ENCODE measurements around the gene NMB. TPM values are rescaled to one million over a fixed set of nuclear protein-coding genes. Genes with fewer than 3 reads are reported as not detected.

The NMB gene
- total and polyA plus RNA-seq, 2 of the 13 experiments (the other 11 are each of a cell fraction or from before 2014, with no cell fraction given): 10.4 to 25.4 TPM

DNA sequence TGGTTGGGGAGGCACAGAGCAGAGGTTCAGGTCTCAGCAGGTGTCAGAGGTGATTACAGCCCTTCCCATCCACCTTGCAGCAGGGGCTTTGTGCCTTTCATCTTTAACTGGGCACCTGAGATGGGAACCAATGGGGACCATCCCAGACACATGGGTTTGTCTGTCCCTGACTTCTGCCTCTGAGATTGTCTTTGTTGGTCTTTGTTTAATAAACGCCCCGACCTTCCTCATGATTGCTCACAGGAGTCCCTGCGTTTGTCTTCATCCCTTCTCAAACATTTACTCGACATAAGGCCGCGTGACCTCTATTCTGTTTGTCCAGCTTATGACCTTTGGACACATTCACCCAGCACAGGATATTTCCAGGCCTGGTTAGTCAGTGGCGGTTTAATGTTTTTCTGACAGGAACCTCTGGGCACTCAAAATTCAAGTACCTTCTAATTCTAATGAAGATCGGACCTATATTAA, 51.3 kb downstream of the NMB start (continued):
- TF ChIP-seq ZNF772 (CRISPR knock-in tag; IDR thresholded peaks at IDR 0.05) (no peak), KLF13 (CRISPR knock-in tag; IDR thresholded peaks at IDR 0.05) (no peak), DMAP1 (CRISPR knock-in tag; IDR thresholded peaks at IDR 0.05) (peak; percentile 64; the same call in 1 of the 2 replicates), RBM39 (IDR thresholded peaks at IDR 0.05; ENCODE audit: low read depth, low read length, poor library complexity, severe bottlenecking) (no peak), ZNF331 (CRISPR knock-in tag; IDR thresholded peaks at IDR 0.05) (peak; percentile 66; the same call in 1 of the 2 replicates), NCOA2 (CRISPR knock-in tag; IDR thresholded peaks at IDR 0.05) (peak; percentile 91), RXRA (CRISPR knock-in tag; IDR thresholded peaks at IDR 0.05) (peak; percentile 71; the same call in 1 of the 2 replicates), ZNF75D (CRISPR knock-in tag; IDR thresholded peaks at IDR 0.05; ENCODE audit: borderline replicate concordance) (no peak), MIXL1 (CRISPR knock-in tag; IDR thresholded peaks at IDR 0.05) (peak; percentile 77), ZEB1 (IDR thresholded peaks at IDR 0.05; ENCODE audit: insufficient replicate concordance, low read depth) (peak; percentile 99), TEAD2 (CRISPR knock-in tag; IDR thresholded peaks at IDR 0.05) (no peak), HMG20B (CRISPR knock-in tag; conservative IDR thresholded peaks at IDR 0.05) (peak; percentile 74), HIVEP1 (CRISPR knock-in tag; IDR thresholded peaks at IDR 0.05) (no peak)
- TF ChIP-seq, protein P1, sequence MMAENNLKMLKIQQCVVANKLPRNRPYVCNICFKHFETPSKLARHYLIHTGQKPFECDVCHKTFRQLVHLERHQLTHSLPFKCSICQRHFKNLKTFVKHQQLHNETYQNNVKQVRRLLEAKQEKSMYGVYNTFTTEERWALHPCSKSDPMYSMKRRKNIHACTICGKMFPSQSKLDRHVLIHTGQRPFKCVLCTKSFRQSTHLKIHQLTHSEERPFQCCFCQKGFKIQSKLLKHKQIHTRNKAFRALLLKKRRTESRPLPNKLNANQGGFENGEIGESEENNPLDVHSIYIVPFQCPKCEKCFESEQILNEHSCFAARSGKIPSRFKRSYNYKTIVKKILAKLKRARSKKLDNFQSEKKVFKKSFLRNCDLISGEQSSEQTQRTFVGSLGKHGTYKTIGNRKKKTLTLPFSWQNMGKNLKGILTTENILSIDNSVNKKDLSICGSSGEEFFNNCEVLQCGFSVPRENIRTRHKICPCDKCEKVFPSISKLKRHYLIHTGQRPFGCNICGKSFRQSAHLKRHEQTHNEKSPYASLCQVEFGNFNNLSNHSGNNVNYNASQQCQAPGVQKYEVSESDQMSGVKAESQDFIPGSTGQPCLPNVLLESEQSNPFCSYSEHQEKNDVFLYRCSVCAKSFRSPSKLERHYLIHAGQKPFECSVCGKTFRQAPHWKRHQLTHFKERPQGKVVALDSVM (CRISPR knock-in tag; IDR thresholded peaks at IDR 0.05): peak; percentile 89
- TF ChIP-seq, protein P2, sequence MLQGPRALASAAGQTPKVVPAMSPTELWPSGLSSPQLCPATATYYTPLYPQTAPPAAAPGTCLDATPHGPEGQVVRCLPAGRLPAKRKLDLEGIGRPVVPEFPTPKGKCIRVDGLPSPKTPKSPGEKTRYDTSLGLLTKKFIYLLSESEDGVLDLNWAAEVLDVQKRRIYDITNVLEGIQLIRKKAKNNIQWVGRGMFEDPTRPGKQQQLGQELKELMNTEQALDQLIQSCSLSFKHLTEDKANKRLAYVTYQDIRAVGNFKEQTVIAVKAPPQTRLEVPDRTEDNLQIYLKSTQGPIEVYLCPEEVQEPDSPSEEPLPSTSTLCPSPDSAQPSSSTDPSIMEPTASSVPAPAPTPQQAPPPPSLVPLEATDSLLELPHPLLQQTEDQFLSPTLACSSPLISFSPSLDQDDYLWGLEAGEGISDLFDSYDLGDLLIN (CRISPR knock-in tag; IDR thresholded peaks at IDR 0.05; ENCODE audit: borderline replicate concordance): no peak
- TF ChIP-seq, protein P3, sequence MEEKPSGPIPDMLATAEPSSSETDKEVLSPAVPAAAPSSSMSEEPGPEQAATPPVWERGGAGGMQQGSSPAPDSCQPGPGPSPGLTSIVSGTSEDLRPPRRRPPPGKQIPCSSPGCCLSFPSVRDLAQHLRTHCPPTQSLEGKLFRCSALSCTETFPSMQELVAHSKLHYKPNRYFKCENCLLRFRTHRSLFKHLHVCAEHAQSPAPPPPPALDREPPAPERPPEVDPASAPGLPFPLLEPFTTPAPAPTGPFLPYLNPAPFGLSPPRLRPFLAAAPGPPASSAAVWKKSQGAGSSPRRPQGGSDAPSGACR (CRISPR knock-in tag; IDR thresholded peaks at IDR 0.05): peak; percentile 73
- TF ChIP-seq, protein P4, sequence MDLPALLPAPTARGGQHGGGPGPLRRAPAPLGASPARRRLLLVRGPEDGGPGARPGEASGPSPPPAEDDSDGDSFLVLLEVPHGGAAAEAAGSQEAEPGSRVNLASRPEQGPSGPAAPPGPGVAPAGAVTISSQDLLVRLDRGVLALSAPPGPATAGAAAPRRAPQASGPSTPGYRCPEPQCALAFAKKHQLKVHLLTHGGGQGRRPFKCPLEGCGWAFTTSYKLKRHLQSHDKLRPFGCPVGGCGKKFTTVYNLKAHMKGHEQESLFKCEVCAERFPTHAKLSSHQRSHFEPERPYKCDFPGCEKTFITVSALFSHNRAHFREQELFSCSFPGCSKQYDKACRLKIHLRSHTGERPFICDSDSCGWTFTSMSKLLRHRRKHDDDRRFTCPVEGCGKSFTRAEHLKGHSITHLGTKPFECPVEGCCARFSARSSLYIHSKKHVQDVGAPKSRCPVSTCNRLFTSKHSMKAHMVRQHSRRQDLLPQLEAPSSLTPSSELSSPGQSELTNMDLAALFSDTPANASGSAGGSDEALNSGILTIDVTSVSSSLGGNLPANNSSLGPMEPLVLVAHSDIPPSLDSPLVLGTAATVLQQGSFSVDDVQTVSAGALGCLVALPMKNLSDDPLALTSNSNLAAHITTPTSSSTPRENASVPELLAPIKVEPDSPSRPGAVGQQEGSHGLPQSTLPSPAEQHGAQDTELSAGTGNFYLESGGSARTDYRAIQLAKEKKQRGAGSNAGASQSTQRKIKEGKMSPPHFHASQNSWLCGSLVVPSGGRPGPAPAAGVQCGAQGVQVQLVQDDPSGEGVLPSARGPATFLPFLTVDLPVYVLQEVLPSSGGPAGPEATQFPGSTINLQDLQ (CRISPR knock-in tag; IDR thresholded peaks at IDR 0.05): no peak
- TF ChIP-seq, protein P5, sequence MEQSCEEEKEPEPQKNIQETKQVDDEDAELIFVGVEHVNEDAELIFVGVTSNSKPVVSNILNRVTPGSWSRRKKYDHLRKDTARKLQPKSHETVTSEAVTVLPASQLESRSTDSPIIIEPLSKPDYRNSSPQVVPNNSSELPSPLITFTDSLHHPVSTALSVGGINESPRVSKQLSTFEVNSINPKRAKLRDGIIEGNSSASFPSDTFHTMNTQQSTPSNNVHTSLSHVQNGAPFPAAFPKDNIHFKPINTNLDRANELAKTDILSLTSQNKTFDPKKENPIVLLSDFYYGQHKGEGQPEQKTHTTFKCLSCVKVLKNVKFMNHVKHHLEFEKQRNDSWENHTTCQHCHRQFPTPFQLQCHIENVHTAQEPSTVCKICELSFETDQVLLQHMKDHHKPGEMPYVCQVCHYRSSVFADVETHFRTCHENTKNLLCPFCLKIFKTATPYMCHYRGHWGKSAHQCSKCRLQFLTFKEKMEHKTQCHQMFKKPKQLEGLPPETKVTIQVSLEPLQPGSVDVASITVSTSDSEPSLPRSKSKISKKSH (CRISPR knock-in tag; IDR thresholded peaks at IDR 0.05; ENCODE audit: borderline replicate concordance): no peak
- TF ChIP-seq, protein P6, sequence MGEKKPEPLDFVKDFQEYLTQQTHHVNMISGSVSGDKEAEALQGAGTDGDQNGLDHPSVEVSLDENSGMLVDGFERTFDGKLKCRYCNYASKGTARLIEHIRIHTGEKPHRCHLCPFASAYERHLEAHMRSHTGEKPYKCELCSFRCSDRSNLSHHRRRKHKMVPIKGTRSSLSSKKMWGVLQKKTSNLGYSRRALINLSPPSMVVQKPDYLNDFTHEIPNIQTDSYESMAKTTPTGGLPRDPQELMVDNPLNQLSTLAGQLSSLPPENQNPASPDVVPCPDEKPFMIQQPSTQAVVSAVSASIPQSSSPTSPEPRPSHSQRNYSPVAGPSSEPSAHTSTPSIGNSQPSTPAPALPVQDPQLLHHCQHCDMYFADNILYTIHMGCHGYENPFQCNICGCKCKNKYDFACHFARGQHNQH (CRISPR knock-in tag; IDR thresholded peaks at IDR 0.05): peak; percentile 87
